Measurements from ENCODE around the gene DAP3.
"Not testable (repeated sequence)": the region's sequence is repeated elsewhere in the genome, so short reads cannot be mapped to it uniquely, and the experiment has no call there.

Gene DAP3

GRCh38 chr1:155689081-155689607, at the start of gene DAP3:
DAP3 (plus strand) TSS chr1:155689091; CDS start chr1:155709780, 20,689 bp downstream.
- not testable (repeated sequence) for DNase-seq

- no peak for DNase-seq
Observed at GRCh38 chr1:155640367-155640766, 48.5 kb upstream of the DAP3 start.

DNA sequence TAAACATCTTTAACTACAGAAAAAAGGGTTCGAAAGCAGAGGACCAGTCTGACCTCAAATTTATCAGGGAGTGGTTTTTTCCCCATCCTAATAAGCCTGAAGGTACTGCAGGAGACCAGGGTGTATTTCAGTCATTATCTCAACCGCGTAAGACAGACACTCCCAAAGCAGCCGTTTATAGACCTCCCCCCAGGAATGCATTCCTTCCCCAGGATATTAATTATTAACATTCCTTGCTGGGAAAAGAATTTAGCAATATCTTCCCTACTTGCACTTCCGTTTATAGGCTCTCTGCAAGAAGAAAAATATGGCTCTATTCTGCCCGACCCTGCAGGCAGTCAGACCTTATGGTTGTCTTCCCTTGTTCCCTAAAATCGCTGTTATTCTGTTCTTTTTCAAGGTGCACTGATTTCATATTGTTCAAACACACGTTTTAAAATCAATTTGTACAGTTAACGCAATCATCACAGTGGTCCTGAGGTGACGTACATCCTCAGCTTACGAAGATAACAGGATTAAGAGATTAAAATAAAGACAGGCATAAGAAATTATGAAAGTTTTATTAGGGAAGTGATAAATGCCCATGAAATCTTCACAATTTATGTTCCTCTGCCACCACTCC, 46.2 kb upstream of the DAP3 start:
- not testable (repeated sequence) for DNase-seq

DNA sequence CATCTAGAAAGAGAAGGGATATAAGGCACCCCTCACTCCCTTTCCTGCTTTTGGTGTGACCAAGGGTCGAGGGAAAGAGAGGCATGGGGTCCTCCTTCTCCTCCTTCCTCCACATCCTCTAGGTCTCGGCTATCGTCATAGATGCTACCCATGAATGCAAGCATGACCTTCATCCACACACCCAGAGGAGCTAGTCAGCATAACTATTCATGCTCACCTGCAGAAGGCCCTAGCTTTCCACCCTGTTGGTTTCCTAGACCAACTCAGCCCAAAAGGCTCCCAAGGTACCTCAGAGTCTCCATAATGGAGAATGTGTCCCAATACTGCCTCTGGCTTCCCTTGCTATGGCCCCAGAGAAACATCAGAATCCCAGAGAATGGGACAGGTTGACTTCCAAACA, 45.7 kb upstream of the DAP3 start:
- no peak for DNase-seq

DNA sequence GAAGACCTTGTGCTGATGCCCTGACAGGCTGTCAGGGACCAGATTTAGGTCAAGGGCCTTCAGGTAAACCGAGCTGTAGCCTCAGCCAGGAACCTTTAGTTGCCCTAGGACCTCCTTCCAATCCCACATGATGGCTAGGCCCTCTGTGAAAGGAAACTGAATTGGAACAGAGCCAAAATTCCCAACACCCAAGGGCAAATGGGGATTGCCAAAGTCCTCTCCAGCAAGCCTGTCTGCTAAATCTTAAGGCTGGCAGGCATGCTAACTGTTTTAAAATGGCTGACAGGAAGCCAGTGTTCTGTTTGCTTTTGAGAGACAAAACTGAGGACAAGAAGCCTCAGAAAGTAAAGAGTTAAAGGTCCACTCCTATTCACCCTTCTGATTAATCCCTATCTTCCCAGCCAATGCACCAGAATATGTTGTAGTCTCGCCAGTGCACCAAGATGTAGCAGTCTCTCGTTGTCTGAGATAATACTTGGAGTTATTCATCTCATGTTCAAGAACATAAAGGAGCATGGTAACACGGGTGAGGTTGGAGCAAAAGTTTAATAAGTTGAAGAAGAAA, 43.8 kb upstream of the DAP3 start:
- no peak for DNase-seq

DNA sequence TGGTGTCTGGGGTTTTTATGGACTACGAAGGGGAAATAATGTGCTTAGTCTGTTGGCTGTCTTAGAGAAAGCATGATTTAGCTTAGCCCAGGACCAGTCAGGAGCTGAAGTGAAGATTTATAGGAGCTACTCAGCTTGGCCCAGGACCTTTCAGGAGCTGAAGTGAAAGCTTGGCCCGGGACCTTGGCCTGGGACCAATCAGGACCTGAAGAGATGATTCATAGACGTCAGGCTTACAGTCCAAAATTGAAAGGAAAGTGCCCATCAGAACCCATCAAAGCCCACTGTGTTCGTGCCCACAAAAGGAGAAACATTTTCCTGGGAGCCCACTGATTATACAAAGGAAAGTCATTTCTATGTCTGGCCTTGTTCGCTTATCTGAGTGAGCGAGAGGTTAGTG, 43.2 kb upstream of the DAP3 start:
- DNase-seq: no peak

DNA sequence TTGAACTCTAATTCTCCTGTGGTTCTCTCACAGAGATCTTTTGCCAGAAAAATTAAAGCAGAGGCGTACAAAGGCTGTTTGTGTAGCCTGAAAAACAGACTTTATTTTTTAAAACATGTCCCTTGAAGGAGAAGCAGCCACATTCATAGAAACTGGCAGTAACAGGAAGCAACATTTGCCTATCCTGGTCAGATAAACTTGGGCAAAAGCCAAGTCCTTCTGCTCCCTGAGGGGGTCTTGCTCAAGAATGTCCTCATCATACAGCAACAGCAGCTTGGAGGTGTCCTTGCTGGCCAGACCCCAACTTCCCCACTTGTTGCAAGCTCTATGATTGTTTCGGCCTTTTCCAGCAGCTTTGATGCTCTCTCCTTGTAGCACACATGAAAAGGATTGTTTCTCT, 42.6 kb upstream of the DAP3 start:
- no peak for DNase-seq

- no peak for DNase-seq
Observed at GRCh38 chr1:155648207-155649147, 40.4 kb upstream of the DAP3 start.

DNA sequence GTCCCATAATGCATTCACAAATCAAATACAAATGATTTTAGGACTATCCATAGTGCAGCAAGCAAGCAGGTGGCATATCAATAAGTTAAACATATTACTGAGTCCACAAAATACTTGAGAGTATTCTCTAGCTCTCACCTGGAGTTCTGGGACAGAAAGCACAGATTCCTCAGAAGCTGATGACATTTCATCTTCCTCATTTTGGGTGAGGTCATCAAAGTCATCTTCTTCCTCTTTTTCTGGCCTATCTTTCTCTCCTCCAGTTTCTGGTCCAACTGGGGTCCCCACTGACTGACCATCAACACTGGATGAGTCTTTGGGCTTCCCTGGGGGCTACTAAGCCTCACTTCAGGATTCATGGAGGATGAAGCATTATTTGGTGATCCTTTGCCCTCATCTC, 39.2 kb upstream of the DAP3 start:
- DNase-seq: no peak

DNA sequence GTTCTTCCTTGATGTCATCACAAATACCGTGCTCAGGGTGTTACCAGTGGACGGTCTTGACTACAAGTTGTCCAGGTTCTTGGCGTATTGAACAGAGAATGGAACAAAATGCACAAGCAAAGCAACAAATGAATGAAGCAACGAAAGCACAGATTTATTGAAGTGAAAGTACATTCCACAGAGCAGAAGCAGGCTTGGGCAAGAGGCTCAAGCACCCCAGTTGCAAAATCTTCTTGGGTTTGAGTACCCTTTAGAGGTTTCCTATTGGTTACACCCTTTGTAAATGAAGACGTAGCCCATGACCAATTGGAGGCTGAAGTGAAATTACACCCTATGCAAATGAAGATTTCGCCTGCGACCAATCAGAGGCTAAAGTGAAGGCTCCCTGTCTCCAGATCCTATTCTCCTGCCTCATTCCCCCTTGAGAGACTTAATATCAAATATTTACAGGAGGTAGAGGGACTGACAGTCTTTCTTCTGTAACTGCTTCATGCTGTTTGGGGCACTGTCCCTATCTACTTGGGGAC, 38.6 kb upstream of the DAP3 start:
- no peak for DNase-seq

GRCh38 chr1:155651861-155652661, 36.8 kb upstream of the DAP3 start:
- no peak for DNase-seq

GRCh38 chr1:155652951-155653350, 35.9 kb upstream of the DAP3 start:
- DNase-seq: no peak

- DNase-seq: no peak
Observed at GRCh38 chr1:155657463-155657862, 31.4 kb upstream of the DAP3 start.

GRCh38 chr1:155661239-155661638, 27.7 kb upstream of the DAP3 start:
- DNase-seq: not testable (repeated sequence)

- DNase-seq: no peak
Observed at GRCh38 chr1:155669233-155670162, 19.4 kb upstream of the DAP3 start.

DNA sequence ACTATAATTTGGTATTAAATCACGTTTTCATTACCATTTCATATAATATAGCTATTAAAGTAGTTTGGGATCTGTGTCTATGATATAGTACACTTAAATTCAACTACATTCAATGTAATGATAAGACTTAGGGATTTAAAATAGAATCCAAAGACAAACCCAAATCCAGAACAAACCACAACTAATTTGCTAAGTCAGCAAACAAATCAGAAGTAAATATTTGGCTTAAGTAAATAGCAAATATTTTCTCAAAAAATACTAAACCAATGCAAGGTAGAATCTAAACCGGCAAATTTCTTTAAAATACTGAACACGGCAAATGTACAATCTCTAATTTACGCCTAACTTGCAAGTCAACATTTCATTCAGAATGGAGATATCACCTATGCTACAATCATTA, 17.1 kb upstream of the DAP3 start:
- DNase-seq: no peak

DNA sequence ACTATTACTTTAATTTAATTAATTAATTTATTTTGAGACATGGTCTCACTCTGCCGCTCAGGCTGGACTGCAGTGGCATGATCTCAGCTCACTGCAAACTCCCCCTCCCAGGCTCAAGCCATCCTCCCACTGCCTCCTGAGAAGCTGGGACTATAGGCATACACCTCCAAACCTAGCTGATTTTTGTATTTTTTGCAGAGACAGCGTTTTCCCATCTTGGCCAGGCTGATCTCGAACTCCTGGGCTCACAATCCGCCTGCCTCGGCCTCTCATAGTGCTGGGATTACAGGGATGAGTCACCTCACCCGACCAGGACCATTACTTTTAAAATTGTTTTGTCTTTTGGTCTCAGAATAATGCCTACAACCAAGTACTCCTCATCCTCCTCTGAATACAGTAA, 15.9 kb upstream of the DAP3 start:
- no peak for DNase-seq

DNA sequence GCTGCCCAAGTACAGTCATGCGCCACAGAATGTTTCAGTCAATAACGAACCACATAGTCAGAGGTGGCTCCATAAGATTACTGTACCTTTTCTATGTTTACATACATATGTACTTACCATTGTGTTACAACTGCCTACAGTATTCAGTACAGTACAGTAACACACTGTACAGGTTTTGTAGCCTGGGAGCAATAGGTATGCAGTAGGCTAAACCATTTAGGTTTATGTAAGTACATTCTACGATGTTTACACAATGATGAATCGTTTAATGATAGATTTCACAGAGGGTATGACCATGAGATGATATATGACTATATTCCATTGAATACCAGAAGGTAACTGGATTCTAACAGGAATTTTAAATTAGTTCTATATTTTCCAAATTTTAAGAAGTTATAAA, 10.9 kb upstream of the DAP3 start:
- no peak for DNase-seq

- DNase-seq: not testable (repeated sequence)
Observed at GRCh38 chr1:155678992-155679391, 9.9 kb upstream of the DAP3 start.

DNA sequence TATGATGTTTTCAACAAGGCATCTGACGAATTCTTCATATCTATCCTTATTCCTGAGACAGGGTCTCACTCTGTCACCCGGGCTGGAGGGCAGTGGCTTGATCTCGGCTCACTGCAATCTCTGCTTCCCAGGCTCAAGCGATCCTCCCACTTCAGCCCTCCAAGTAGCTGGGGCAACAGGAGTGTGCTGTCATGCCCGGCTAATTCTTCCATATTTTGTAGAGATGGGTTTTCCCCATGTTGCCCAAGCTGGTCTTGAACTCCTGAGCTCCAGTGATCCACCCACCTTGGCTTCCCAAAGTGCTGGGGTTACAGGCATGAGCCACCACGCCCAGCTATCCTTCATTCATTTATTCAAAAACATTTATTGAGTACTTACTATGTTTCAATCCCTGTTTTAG, 8.4 kb upstream of the DAP3 start:
- no peak for DNase-seq

DNA sequence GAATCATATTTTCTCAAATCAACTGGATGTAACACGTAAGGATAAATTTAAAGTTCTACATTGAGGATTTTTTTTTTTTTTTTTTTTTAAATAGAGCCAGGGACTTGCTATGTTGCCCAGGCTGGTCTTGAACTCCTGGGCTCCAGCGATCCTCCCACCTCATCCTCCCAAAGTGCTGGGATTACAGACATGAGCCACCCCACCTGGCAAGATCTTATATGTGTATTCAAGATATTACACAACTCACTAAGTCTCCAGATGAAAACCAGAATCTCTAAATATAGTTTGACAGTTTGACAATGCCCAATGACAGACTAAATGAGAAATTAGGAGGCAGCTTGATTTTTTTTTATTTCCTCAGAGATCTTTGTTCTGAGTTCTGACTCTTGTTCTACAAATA, 7.1 kb upstream of the DAP3 start:
- DNase-seq: no peak

All from NCI-H1930 (cell line).